HG03457 (cell line): ENCODE measurements around the gene ALPL.
"Not testable (repeated sequence)": the region's sequence is repeated elsewhere in the genome, so short reads cannot be mapped to it uniquely, and the experiment has no call there.

Experiments used
- ATAC-seq: cut with Tn5 transposase; IDR thresholded peaks from one replicate; pipeline ENCODE4 v1.9.1; 2021; ENCODE audit warnings: moderate number of reproducible peaks; ENCODE audit not compliant: unreplicated experiment

Gene ALPL

GRCh38 chr1:21507511-21508270 lies 1.5 kb upstream of the ALPL start:
- ATAC-seq = no peak

DNA sequence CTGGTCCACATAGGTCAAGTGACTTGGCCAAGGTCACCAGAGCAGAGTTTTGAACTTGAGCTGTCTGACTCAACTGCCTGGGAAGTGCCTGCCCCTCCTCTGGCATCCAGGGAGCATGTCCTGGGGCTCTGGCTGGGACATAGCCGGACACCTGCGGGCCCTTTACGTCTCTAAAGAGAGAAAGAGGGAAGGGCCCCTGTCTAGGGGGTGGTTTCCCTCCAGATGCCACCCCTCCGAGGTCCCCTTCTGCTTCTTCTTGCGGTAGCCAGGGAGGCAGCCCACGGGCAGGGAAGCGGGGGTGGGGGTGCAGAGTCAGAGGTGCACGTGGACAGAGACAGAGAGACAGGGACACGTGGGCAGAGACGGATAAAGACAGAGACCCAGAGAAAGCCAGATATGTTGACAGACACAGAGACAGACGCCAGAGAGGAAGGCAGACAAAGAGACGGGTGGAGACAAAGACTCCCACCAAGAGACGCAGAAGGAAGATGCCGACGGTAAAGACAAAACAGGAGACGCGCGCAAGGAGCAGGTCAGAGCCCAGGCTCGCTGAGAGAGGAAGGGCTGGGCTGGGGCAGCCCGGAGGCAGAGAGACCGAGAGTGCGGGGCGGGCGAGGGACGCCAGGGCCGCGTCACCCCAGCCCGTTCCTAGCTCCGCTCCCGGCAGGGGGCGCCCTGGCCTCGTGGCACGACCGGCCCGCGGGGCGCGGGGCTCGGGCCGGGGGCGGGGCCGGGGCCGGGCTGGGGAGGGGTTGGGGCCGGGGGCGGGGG lies 458 bp upstream of the ALPL start:
- ATAC-seq = no peak

DNA sequence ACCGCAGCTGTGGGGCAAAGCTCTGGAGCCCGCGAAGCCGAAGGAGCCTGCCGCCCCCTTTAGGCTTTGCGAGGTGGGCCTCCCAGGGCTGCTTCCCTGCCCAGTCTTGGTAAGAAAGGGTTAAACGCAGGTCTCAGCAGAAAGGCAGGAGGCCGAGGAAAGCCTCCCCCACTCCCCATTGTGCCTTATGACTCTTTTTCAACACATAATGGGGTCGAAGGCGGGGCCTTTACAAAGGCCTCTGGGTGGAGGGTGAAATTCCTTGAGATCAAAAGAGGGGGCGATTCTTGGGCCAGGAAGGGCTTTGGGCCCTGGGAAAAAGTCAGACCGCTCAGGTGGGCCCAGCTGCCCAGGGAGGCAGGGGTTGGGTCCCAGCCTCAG lies 880 bp downstream of the ALPL start:
- no peak for ATAC-seq

DNA sequence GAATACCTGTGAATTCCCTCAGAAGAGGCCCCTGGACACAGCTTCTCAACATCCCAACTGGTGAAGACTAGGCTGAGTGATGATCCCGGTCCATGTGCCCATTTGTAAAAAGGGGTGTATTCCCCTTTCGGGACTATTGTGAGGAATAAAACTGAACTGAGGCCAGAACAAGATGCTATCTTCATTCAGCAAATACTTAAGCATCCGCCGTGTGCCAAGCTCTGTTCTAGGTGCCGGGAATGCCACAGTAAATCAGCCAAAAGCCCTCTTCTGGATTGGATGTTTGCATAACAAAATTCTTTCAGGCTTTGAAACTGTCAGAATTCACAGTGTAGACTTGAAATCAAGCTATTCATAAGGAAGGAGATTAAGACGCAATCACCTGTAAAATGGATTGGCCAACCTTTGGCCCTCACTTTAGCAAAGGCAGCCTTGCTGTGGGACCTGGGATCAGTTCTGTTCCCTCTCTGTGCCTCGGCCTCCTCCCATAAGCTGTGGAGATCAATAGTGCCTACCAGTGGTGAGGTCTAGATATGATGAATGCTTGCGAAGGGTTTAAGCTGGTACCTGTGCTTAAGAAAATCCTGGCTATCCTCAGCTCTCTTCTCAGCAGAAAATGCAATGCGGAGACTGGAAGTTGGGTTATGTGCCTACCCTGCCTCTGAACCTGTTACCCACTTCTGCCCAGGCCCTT lies 1.8 kb downstream of the ALPL start:
- no peak for ATAC-seq

- no peak for ATAC-seq
Measured at GRCh38 chr1:21511579-21512522, 2.6 kb downstream of the ALPL start.

- no peak for ATAC-seq
Measured at GRCh38 chr1:21514245-21514644, 5.0 kb downstream of the ALPL start.

- no peak for ATAC-seq
Measured at GRCh38 chr1:21517161-21517589, 8.0 kb downstream of the ALPL start.

DNA sequence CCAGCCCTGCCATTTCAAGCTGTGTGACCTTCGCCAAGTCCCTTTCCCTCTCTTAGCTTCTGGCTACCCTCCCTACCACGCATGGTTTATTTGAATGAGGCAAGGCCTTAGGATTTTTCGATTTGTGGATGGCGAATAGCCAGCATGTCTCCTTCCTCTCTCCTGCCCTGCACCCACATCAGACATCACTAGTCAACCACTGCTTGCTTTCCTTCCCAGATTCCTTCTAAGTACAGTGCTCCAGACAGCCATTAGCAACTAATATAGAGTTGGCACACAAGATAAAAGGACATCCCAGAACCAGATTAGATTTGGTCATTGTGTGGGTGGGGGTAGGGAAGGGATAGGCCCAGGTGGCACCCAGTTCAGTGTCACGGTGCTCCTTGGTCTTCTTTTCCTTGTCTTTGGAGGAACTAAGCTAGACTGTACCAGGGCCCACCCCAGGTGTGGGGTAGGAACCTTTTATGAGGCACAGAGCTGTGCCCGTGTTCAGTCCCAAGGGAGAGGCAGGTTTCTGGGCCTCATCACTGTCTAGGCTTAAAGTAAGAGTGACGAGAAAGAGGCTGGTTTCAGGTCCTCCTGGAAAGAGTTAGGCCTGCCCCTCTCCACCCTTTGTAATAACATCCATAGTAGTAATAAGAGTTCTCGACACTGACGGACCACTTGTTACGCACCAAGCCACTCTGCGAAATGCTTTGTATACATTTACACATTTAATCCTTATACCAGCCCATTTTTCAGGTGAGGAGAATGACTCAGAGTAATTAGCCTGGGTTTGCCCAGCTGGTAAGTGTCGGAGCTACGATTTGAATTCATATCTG lies 8.6 kb downstream of the ALPL start:
- no peak for ATAC-seq

- ATAC-seq = no peak
Measured at GRCh38 chr1:21518774-21519455, 9.7 kb downstream of the ALPL start.

- not testable (repeated sequence) for ATAC-seq
Measured at GRCh38 chr1:21519486-21520070, 10.4 kb downstream of the ALPL start.

GRCh38 chr1:21520899-21521716 lies 11.9 kb downstream of the ALPL start:
- ATAC-seq = no peak

DNA sequence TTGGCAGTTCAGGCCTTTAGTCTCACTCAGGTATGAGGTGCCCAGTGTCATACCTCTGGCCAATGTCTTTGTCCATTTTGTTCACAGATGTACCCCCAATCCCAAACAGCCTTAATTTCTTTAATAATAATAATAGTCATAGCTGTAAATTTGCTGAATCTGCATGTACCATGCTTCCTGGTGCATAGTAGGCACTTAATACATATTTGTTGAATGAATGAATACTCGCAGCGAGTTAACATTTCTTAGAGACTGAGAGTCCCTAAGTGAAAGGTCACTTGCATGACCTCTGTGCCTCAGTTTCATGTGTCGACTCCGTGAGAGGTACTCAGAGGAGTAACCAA lies 12.5 kb downstream of the ALPL start:
- no peak for ATAC-seq

DNA sequence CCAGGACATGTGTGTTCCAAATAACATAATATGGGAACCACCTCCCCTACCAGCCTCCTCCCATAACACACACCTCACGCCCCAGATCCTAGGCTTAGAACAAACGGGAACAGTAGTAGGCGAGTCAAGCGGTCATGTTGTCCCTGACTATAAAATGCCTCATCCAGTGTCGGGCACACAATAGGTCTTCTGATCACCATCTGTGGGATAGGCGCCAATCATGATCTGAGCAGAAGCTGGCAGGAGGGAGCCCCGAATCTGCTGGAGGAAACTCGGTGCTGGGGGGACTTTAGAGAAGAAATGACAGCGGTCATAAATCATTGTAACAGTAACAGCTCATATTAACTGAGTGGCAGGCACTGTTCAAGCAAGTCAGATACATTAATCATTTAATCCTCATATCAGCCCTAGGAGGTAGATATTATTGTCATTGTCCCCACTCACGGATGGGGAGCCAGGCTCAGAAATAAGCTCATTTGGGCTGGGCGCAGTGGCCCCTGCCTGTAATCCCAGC lies 13.4 kb downstream of the ALPL start:
- ATAC-seq = no peak

DNA sequence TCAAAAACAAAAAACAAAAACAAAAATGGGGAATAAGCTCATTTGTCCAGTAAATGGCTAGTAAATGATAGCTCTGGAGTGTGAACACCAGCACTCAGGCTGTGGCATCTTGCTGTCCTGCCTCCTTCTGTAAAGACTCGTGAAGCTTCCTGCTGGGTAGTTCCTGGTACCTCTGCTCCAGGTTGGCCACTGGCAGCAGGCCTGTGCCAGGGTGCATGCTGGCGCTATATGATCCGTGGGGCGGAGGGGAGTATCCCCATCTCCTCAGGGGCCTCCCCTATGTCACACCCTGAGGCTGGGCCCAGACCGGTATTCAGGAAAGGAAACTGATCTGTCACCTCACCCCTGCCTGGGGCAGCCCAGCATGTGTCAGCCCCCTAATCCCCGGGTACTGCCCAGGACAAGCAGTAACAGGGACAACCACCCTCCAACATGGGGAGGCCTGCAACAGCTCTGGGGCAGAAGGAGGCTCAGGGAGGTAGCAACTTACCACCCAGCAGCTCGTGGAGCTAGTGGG lies 14.1 kb downstream of the ALPL start:
- ATAC-seq = no peak

- ATAC-seq = no peak
Measured at GRCh38 chr1:21524220-21524619, 15.0 kb downstream of the ALPL start.

DNA sequence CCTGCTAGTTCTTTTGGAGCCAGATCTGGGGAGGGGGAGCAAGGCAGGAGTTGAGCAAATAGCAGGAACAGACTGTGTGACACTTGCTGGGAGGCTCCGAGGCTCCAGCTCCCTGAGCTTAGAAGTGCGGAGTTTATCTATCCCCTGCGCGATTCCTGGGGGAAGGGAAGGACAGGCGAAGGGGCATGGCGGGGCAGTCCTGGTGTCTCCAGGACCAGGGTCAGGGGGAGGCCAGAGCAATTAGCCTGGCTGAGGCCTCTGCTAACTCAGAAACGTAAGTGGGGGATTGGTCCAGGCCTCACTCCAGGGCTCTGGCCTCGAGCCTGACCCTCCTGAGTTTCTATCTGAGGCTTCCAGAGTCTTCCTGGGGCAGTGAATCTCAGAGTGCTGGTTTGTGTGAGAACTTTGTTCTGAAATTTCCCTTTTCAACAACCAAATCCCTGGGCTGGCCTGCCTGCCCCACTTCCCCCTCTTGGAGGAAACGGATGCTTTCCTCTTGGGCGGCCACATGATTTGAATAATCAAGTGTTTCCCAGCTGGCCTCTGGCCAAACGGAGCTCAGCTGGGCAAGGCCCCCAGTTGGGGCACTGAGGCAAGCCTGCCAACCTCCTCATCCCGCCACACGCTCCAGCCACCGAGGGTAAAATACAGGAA lies 15.6 kb downstream of the ALPL start:
- ATAC-seq = no peak

DNA sequence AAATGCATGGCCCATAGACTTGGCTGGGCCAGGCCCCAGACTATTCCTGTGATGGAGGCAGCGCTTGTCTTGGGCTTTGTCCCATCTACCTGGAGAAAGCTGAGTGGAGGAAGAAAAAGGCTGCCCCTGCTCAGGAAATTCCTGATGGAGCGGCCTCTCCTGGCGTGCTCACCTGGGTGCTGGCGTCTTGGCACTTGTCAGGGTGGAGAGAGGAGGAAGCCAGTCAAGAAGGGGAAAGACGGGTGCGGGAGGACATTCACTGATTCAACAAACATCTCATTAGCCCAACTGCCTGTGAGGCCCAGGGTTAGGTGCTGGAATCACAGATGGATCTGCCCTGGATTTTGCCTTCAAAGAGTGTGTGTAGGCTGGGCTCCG lies 16.1 kb downstream of the ALPL start:
- no peak for ATAC-seq
